ENCODE measurements around the gene ZBTB7A.

The ZBTB7A gene

DNA sequence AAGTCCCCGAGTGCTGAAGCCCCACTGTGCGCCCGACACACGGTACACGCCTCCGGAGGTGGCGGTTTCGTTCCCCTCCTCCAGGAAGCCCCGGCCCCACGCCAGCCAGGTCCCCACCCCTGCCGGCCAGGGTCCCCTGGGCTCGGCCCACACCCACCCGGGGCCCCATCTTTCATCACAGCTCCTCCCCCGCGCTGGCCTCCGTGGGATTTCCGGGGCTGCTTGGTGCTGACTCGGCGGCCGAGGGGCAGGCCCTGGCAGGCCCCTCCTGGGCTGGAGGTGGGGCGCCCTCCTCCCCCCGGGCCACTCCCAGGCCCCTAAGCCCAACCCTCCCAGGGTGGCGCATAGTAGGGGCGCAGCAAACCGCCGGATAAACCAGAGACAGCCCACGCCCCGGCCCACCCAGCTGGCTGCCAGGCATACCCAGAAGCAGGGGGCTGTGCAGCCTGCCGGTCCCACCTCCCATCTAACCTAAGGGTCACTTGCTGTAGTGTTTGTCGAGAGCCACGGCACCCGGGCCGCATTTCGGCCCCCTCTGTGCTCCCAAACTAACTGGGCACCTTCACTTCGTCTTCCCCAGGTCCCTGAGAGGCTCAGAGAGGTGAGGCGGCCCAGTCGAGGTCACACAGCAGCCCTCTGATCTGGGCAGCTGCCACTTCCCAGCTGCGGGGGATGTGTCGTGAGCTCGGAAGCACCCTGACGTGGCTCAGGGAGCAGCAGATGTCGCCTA lies 6.6 kb downstream of the ZBTB7A start:
- TF ChIP-seq, protein P1, sequence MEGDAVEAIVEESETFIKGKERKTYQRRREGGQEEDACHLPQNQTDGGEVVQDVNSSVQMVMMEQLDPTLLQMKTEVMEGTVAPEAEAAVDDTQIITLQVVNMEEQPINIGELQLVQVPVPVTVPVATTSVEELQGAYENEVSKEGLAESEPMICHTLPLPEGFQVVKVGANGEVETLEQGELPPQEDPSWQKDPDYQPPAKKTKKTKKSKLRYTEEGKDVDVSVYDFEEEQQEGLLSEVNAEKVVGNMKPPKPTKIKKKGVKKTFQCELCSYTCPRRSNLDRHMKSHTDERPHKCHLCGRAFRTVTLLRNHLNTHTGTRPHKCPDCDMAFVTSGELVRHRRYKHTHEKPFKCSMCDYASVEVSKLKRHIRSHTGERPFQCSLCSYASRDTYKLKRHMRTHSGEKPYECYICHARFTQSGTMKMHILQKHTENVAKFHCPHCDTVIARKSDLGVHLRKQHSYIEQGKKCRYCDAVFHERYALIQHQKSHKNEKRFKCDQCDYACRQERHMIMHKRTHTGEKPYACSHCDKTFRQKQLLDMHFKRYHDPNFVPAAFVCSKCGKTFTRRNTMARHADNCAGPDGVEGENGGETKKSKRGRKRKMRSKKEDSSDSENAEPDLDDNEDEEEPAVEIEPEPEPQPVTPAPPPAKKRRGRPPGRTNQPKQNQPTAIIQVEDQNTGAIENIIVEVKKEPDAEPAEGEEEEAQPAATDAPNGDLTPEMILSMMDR (IDR thresholded peaks at IDR 0.05; ENCODE audit: low read depth, low read length) = no peak
- H3K4me3 ChIP-seq (replicated peaks in 1 of 2; ENCODE audit: low read depth in 2 of 2, low read length in 2 of 2) = peak overlapping the region; percentile 5 to 41
- DNase-seq (ENCODE audit: low read depth in 2 of 2) = peak; percentile 63 to 74

GRCh38 chr19:4059453-4059871 lies 7.2 kb downstream of the ZBTB7A start:
- H3K4me3 ChIP-seq (replicated peaks in 1 of 2; ENCODE audit: low read depth in 2 of 2, low read length in 2 of 2) = peak overlapping the region in 1 of 2 donors; percentile 41
- DNase-seq (ENCODE audit: low read depth in 2 of 2) = no peak
- TF ChIP-seq, protein P1 (IDR thresholded peaks at IDR 0.05; ENCODE audit: low read depth, low read length) = no peak

GRCh38 chr19:4058693-4059452 lies 7.8 kb downstream of the ZBTB7A start:
- no peak for DNase-seq (ENCODE audit: low read depth in 2 of 2)
- H3K4me3 ChIP-seq (replicated peaks in 1 of 2; ENCODE audit: low read depth in 2 of 2, low read length in 2 of 2) = peak overlapping the region; percentile 21 to 41
- TF ChIP-seq, protein P1 (IDR thresholded peaks at IDR 0.05; ENCODE audit: low read depth, low read length) = no peak

DNA sequence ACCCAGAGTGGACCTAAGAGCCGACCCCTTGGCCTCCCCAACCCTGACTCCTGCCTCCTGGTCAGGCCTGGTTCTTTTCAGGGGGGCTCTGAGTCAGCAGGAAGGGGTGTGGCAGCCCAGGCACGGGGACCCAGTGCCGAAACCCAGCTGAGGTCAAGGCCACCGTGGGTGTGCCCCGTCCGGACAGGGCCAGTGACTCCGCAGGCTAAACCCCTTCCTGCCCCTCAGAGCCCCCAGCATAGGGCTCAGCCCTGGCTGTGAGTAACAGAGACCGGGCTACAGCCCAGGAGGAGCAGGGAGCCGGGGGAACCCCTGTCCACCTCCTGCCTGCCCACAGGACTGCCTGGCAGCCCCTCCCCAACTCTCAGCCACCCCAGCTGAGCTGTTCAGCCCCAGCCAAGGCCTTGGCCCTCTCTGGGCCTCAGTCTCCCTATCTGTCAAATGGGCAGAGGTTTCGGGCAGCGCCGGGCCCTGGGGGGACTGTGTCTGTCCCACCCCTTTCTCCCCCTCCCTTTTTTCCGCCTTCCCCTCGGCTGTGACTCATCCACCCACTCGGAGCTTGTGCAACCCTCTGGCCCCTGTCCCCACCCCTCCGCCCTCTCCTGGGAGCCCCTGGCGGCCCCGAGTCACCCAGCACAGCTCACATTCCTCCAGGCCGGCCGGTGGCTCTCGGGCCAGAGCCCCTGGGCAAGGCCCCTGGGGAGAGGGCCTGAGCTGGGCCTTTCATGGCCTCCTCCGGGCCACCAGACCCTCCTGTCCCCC lies 8.6 kb downstream of the ZBTB7A start:
- peak; percentile 92 to 93 for DNase-seq (ENCODE audit: low read depth in 2 of 2)
- TF ChIP-seq, protein P1 (IDR thresholded peaks at IDR 0.05; ENCODE audit: low read depth, low read length) = peak; percentile 27
- peak overlapping the region; percentile 21 to 41 for H3K4me3 ChIP-seq (replicated peaks in 1 of 2; ENCODE audit: low read depth in 2 of 2, low read length in 2 of 2)

DNA sequence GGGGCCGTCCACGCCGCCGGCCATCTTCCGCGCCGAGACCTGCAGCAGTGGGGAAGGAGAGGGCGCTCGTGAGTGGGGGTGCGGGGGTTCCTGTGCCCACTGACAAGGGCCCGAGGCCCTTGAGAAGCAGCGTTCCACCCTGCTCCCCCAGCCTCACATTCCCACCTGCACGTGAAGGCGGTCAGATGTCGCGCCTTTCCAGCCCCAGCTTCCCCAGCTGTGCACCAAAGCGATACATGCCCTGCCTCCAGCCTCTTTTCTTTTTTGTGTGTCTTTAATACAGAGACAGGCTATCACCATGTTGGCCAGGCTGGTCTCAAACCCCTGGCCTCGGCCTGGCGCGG lies 11.5 kb downstream of the ZBTB7A start:
- TF ChIP-seq, protein P1 (IDR thresholded peaks at IDR 0.05; ENCODE audit: low read depth, low read length) = no peak
- H3K4me3 ChIP-seq (replicated peaks in 1 of 2; ENCODE audit: low read depth in 2 of 2, low read length in 2 of 2) = no peak overlapping the region

DNA sequence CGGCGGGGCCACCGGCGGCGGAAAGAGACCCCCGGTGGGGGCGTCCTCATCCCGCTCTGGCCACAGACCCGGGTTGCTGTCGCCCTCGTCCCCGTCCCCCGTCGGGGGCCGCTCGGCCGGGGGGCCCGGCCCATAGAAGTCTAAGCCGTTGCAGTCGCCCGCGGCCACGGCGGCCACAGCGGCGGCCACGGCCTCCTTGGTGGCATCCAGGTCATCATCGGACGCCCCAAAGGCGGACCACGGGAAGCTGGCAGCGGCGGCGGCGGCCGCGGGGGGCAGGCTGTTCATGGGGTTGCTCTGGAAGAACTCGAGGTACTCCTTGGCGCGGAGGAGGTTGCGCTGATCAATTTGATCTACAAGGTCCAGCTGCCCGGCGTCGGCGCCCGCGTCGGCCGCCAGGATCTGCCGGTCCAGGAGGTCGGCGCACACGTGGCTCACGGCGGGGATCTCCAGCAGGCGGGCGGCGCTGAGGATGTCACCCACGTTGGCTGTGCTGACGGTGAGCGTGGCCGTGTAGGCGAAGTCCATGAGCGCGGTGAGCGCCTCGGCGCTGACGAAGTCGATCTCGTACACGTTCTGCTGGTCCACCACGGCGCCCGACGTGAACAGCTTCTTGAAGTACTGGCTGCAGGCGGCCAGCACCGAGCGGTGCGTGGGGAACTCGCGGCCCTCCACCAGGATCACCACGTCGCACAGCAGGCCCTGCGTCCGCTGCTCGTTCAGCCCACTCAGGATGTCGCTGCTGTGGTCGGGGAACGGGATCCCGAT lies 12.1 kb downstream of the ZBTB7A start:
- DNase-seq (ENCODE audit: low read depth in 2 of 2) = no peak
- TF ChIP-seq, protein P1 (IDR thresholded peaks at IDR 0.05; ENCODE audit: low read depth, low read length) = no peak
- H3K4me3 ChIP-seq (replicated peaks in 1 of 2; ENCODE audit: low read depth in 2 of 2, low read length in 2 of 2) = no peak overlapping the region

More for the DNA sequence above, 11.5 kb downstream of the ZBTB7A start:
- DNase-seq (ENCODE audit: low read depth in 2 of 2) = no peak

Data from cardiac fibroblast (primary cell).